DMS114 treated with DMSO at 0.1 percent for 48 hours (cell line): ENCODE results near the gene G3BP1.
"Not testable (repeated sequence)": the region's sequence is repeated elsewhere in the genome, so short reads cannot be mapped to it uniquely, and the experiment has no call there.

Experiments used
- DNase-seq: peaks from one replicate; lab custom pipeline; 2025; ENCODE audit not compliant: unreplicated experiment; lab: John Stamatoyannopoulos, UW

The G3BP1 gene

GRCh38 chr5:151856861-151857260 is 85.1 kb downstream of the G3BP1 start:
- DNase-seq: no peak

DNA sequence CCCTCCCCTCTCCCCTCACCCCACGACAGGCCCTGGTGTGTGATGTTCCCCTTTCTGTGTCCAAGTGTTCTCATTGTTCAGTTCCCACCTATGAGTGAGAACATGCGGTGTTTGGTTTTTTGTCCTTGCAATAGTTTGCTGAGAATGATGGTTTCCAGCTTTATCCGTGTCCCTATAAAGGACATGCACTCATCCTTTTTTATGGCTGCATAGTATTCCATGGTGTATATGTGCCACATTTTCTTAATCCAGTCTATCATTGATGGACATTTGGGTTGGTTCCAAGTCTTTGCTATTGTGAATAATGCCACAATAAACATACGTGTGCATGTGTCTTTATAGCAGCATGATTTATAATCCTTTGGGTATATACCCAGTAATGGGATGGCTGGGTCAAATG is 89.1 kb downstream of the G3BP1 start:
- DNase-seq: not testable (repeated sequence)
